HepG2 (cell line): ENCODE data around the gene MAP2K1. TPM values are rescaled to one million over a fixed set of nuclear protein-coding genes. Genes with fewer than 3 reads are reported as not detected.

Experiments used
- DMAP1 ChIP-seq: IDR thresholded peaks from 2 replicates; pipeline ENCODE4 v1.6.1; 2016
- HNRNPH1 ChIP-seq: fragments of 200-400 bp; formaldehyde crosslinking; optimal IDR thresholded peaks from 2 replicates; pipeline ENCODE3; 2017; ENCODE audit warnings: mild to moderate bottlenecking, low read depth, low read length
- KLF12 ChIP-seq: sonication (generic); formaldehyde crosslinking; IDR thresholded peaks from 2 replicates; pipeline ENCODE4 v1.4.0; 2020; ENCODE audit warnings: missing genetic modification reagents, borderline replicate concordance
- NR2F2 ChIP-seq: IDR thresholded peaks from 2 replicates; pipeline ENCODE4 v1.6.1; 2012; ENCODE audit warnings: low read depth, inconsistent platforms, borderline replicate concordance
- PITX1 ChIP-seq: sonication (generic); formaldehyde crosslinking; IDR thresholded peaks from 2 replicates; pipeline ENCODE4 v1.5.1; 2020; ENCODE audit warnings: mild to moderate bottlenecking, missing genetic modification reagents
- POGK ChIP-seq: sonication (generic); formaldehyde crosslinking; conservative IDR thresholded peaks from 2 replicates; pipeline ENCODE4 v1.8.0; 2022; ENCODE audit warnings: mild to moderate bottlenecking, moderate library complexity, missing genetic modification reagents
- SALL2 ChIP-seq: sonication (generic); formaldehyde crosslinking; IDR thresholded peaks from 2 replicates; pipeline ENCODE4 v1.8.1; 2023; ENCODE audit warnings: mild to moderate bottlenecking, missing genetic modification reagents, inconsistent platforms
- SOX6 ChIP-seq, 2 experiments: fragments of 450-650 bp in 1 of 2; sonication (generic) in 1 of 2; formaldehyde crosslinking in 1 of 2; IDR thresholded peaks; 2 replicates each; pipeline versions ENCODE4 v1.4.0 to v1.6.1; 2017 to 2020; ENCODE audit warnings: antibody characterized with exemption in 1 of 2, mild to moderate bottlenecking in 1 of 2, missing genetic modification reagents in 1 of 2
- ZNF383 ChIP-seq: sonication (generic); formaldehyde crosslinking; IDR thresholded peaks from 2 replicates; pipeline ENCODE4 v1.4.0; 2020; ENCODE audit warnings: missing genetic modification reagents, mild to moderate bottlenecking, borderline replicate concordance
- ZNF619 ChIP-seq: sonication (generic); formaldehyde crosslinking; IDR thresholded peaks from 2 replicates; pipeline ENCODE4 v1.4.0; 2020; ENCODE audit warnings: mild to moderate bottlenecking, missing genetic modification reagents
- ZNF839 ChIP-seq: sonication (generic); formaldehyde crosslinking; IDR thresholded peaks from 2 replicates; pipeline ENCODE4 v1.4.0; 2020; ENCODE audit warnings: missing genetic modification reagents, mild to moderate bottlenecking, borderline replicate concordance
- polyA plus RNA-seq, 8 experiments: library from polyadenylated mRNA; depleted of rRNA in 3 of 8; stranded (reverse) in 7 of 8; unstranded in 1 of 8; fragments of >200 nt; fragmentation: Illumina TruSeq in 4 of 8; extraction: Trizol in 4 of 8; gene quantifications; 2 replicates each; pipeline versions ENCODE4 v1.2.1 to v1.2.3, GENCODE V29; 2011 to 2016; ENCODE audit warnings: low read depth in 4 of 8, missing spikeins in 1 of 8, mixed read lengths in 1 of 8; ENCODE audit not compliant: insufficient read depth in 1 of 8
- total RNA-seq, 5 experiments: library from RNA; depleted of rRNA; stranded (reverse); fragments of >200 nt; fragmentation: Illumina TruSeq; extraction: Trizol; gene quantifications; 2 replicates each; pipeline ENCODE4 v1.2.3, GENCODE V29; 2016; ENCODE audit warnings: low read depth in 1 of 5
- TF ChIP-seq, protein P1 (sequence below): sonication (generic); formaldehyde crosslinking; IDR thresholded peaks from 2 replicates; pipeline ENCODE4 v1.4.0; 2020; ENCODE audit warnings: missing genetic modification reagents

The MAP2K1 gene
- total and polyA plus RNA-seq, 2 of the 13 experiments (the other 11 are each of a cell fraction or from before 2014, with no cell fraction given), result 24.1 to 49.2 TPM

DNA sequence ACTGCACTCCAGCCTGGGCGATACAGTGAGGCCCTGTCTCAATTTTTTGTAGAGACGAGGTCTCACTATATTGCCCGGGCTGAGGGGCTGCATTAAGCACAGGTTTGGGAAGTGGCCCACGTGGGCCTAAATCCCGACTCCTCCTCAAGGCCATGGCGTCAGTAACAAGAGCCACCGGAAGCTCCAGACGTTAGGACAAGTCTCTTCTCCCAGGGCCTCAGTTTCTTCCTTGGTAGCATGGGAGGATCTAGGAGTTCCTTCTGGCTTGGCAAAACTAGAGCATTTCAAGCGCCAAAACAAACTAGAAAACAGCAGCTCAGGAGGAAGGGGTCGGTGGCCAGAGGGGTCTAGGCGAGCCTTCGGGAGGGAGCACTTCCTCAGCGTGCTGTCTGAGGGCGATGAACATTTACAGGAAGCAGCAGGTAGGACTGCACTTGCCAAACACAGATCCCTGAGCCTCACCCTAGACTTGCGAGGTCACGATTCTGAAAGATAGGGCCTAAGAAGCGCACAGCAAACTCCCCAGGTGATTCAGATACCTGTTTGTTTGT lies 110.3 kb downstream of the MAP2K1 start (continued):
- TF ChIP-seq POGK (CRISPR knock-in tag) (no peak), ZNF839 (CRISPR knock-in tag) (no peak), ZNF619 (CRISPR knock-in tag) (0 out of 2 replicates have a peak, but pooled peaks have one; percentile 19), SOX6 (IDR thresholded peaks at IDR 0.05) (no peak), SOX6 (CRISPR knock-in tag; IDR thresholded peaks at IDR 0.05) (no peak), DMAP1 (CRISPR knock-in tag) (peak; percentile 29), NR2F2 (no peak), HNRNPH1 (no peak), SALL2 (no peak), PITX1 (CRISPR knock-in tag) (0 out of 2 replicates have a peak, but pooled peaks have one; percentile 6), KLF12 (CRISPR knock-in tag) (peak; percentile 5; the same call in 1 of the 2 replicates), ZNF383 (CRISPR knock-in tag) (no peak)
- TF ChIP-seq, protein P1, sequence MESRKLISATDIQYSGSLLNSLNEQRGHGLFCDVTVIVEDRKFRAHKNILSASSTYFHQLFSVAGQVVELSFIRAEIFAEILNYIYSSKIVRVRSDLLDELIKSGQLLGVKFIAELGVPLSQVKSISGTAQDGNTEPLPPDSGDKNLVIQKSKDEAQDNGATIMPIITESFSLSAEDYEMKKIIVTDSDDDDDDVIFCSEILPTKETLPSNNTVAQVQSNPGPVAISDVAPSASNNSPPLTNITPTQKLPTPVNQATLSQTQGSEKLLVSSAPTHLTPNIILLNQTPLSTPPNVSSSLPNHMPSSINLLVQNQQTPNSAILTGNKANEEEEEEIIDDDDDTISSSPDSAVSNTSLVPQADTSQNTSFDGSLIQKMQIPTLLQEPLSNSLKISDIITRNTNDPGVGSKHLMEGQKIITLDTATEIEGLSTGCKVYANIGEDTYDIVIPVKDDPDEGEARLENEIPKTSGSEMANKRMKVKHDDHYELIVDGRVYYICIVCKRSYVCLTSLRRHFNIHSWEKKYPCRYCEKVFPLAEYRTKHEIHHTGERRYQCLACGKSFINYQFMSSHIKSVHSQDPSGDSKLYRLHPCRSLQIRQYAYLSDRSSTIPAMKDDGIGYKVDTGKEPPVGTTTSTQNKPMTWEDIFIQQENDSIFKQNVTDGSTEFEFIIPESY (CRISPR knock-in tag), result no peak
